NB4 (cell line): ENCODE data around the gene C20orf173.

Source experiments
- DNase-seq: peaks from one replicate; pipeline ENCODE4 v3.0.0; 2010; ENCODE audit warnings: low read depth
- H3K4me3 ChIP-seq: one replicate; pipeline ENCODE4 v1.5.1; 2011; ENCODE audit warnings: mild to moderate bottlenecking, low read depth, low read length, moderate library complexity
- CTCF ChIP-seq: IDR thresholded peaks from one replicate; pipeline ENCODE4 v1.5.1; 2012; ENCODE audit warnings: low read depth, low read length
- MAX ChIP-seq: IDR thresholded peaks from 2 replicates; pipeline ENCODE4 v1.6.1; 2011; ENCODE audit warnings: low read depth, low read length
- MYC ChIP-seq: IDR thresholded peaks from 2 replicates; pipeline ENCODE4 v1.6.1; 2011; ENCODE audit warnings: low read depth, low read length
- POLR2A ChIP-seq: IDR thresholded peaks from 2 replicates; pipeline ENCODE4 v1.6.1; 2011; ENCODE audit warnings: mild to moderate bottlenecking; ENCODE audit not compliant: insufficient read length; ENCODE audit errors: extremely low read depth

C20orf173 gene

GRCh38 chr20:35571555-35571954 lies 42.1 kb upstream of the C20orf173 start:
- DNase-seq: no peak
- H3K4me3 ChIP-seq: no peak overlapping the region
- no peak for TF ChIP-seq CTCF
- TF ChIP-seq MYC: no peak
- no peak for TF ChIP-seq POLR2A
- no peak for TF ChIP-seq MAX

- no peak overlapping the region for H3K4me3 ChIP-seq
- DNase-seq: peak; percentile 25
- TF ChIP-seq MAX (no peak), MYC (no peak), CTCF (peak; percentile 26), POLR2A (no peak)
Measured at GRCh38 chr20:35568645-35569044, 39.2 kb upstream of the C20orf173 start.

GRCh38 chr20:35564905-35565304 lies 35.5 kb upstream of the C20orf173 start:
- no peak for DNase-seq

GRCh38 chr20:35563834-35564233 lies 34.4 kb upstream of the C20orf173 start:
- no peak for TF ChIP-seq MYC
- TF ChIP-seq CTCF: no peak
- TF ChIP-seq POLR2A: no peak
- TF ChIP-seq MAX: no peak
- no peak for DNase-seq
- H3K4me3 ChIP-seq: no peak overlapping the region

More at GRCh38 chr20:35564905-35565304, 35.5 kb upstream of the C20orf173 start:
- H3K4me3 ChIP-seq: no peak overlapping the region
- TF ChIP-seq MAX: no peak
- no peak for TF ChIP-seq CTCF
- no peak for TF ChIP-seq MYC
- TF ChIP-seq POLR2A: no peak

GRCh38 chr20:35562541-35563110 lies 33.2 kb upstream of the C20orf173 start:
- TF ChIP-seq CTCF (no peak), MYC (no peak), MAX (no peak), POLR2A (no peak)

GRCh38 chr20:35561671-35562070 lies 32.2 kb upstream of the C20orf173 start:
- DNase-seq: no peak
- TF ChIP-seq MAX (no peak), MYC (no peak), POLR2A (no peak), CTCF (no peak)
- H3K4me3 ChIP-seq: no peak overlapping the region

More at GRCh38 chr20:35562541-35563110, 33.2 kb upstream of the C20orf173 start:
- no peak overlapping the region for H3K4me3 ChIP-seq
- DNase-seq: no peak
